HepG2 (cell line): ENCODE measurements around the gene NRL. TPM values are rescaled to one million over a fixed set of nuclear protein-coding genes. Genes with fewer than 3 reads are reported as not detected.

Experiments used
- CBX5 ChIP-seq: sonication (generic); formaldehyde crosslinking; IDR thresholded peaks from 2 replicates; pipeline ENCODE4 v1.4.0; 2020; ENCODE audit warnings: missing genetic modification reagents, borderline replicate concordance
- CCAR2 ChIP-seq: fragments of 200-400 bp; formaldehyde crosslinking; optimal IDR thresholded peaks from 2 replicates; pipeline ENCODE3; 2018; ENCODE audit warnings: low read depth, mild to moderate bottlenecking, low read length, moderate library complexity
- CHCHD3 ChIP-seq: sonication (generic); formaldehyde crosslinking; IDR thresholded peaks from 2 replicates; pipeline ENCODE4 v1.8.0; 2022; ENCODE audit warnings: mild to moderate bottlenecking, missing genetic modification reagents, moderate library complexity
- CREM ChIP-seq, 2 experiments: sonication (generic) in 1 of 2; formaldehyde crosslinking in 1 of 2; IDR thresholded peaks; 2 replicates each; pipeline versions ENCODE4 v1.4.0 to v1.6.1; 2016 to 2020; ENCODE audit warnings: antibody characterized with exemption in 1 of 2, mild to moderate bottlenecking in 1 of 2, missing genetic modification reagents in 1 of 2
- JUND ChIP-seq: sonication (generic); formaldehyde crosslinking; IDR thresholded peaks from 2 replicates; pipeline ENCODE4 v1.8.0; 2022; ENCODE audit warnings: mild to moderate bottlenecking, missing genetic modification reagents
- KLF11 ChIP-seq: IDR thresholded peaks from 2 replicates; pipeline ENCODE4 v1.6.1; 2016; ENCODE audit warnings: missing compliant biosample characterization
- NFE2L2 ChIP-seq: fragments of 150-350 bp; IDR thresholded peaks from 2 replicates; pipeline ENCODE4 v1.6.1; 2014; ENCODE audit warnings: low read length
- NPAS2 ChIP-seq: sonication (generic); formaldehyde crosslinking; IDR thresholded peaks from 2 replicates; pipeline ENCODE4 v1.8.0; 2022; ENCODE audit warnings: mild to moderate bottlenecking, missing genetic modification reagents, borderline replicate concordance
- PAX8 ChIP-seq: sonication (generic); formaldehyde crosslinking; IDR thresholded peaks from 2 replicates; pipeline ENCODE4 v1.8.0; 2022; ENCODE audit warnings: mild to moderate bottlenecking, missing genetic modification reagents, borderline replicate concordance
- POLR2AphosphoS2 ChIP-seq: IDR thresholded peaks from 2 replicates; pipeline ENCODE4 v1.6.1; 2011; ENCODE audit warnings: low read depth, low read length, improper control_type of control experiment
- STAT5B ChIP-seq: sonication (generic); formaldehyde crosslinking; IDR thresholded peaks from 2 replicates; pipeline ENCODE4 v1.4.0; 2020; ENCODE audit warnings: missing genetic modification reagents
- ZC3H13 ChIP-seq: sonication (generic); formaldehyde crosslinking; IDR thresholded peaks from 2 replicates; pipeline ENCODE4 v1.8.1; 2023; ENCODE audit warnings: mild to moderate bottlenecking, missing genetic modification reagents, moderate library complexity
- ZFP36L2 ChIP-seq: sonication (generic); formaldehyde crosslinking; IDR thresholded peaks from 2 replicates; pipeline ENCODE4 v1.4.0; 2020; ENCODE audit warnings: missing genetic modification reagents
- ZKSCAN5 ChIP-seq: sonication (generic); formaldehyde crosslinking; IDR thresholded peaks from 2 replicates; pipeline ENCODE4 v1.5.1; 2020; ENCODE audit warnings: mild to moderate bottlenecking, missing genetic modification reagents
- ZNF629 ChIP-seq: sonication (generic); formaldehyde crosslinking; conservative IDR thresholded peaks from 2 replicates; pipeline ENCODE4 v1.5.0; 2020; ENCODE audit warnings: missing genetic modification reagents
- ZNF652 ChIP-seq: IDR thresholded peaks from 2 replicates; pipeline ENCODE4 v1.6.1; 2016; ENCODE audit warnings: low read depth, borderline replicate concordance
- ZNF788 ChIP-seq: sonication (generic); formaldehyde crosslinking; IDR thresholded peaks from 2 replicates; pipeline ENCODE4 v1.5.0; 2020; ENCODE audit warnings: mild to moderate bottlenecking, missing genetic modification reagents, borderline replicate concordance
- ZNF883 ChIP-seq: sonication (generic); formaldehyde crosslinking; IDR thresholded peaks from 2 replicates; pipeline ENCODE4 v1.5.1; 2020; ENCODE audit warnings: mild to moderate bottlenecking, missing genetic modification reagents; ENCODE audit errors: not compliant biosample characterization
- polyA plus RNA-seq, 8 experiments: library from polyadenylated mRNA; depleted of rRNA in 3 of 8; stranded (reverse) in 7 of 8; unstranded in 1 of 8; fragments of >200 nt; fragmentation: Illumina TruSeq in 4 of 8; extraction: Trizol in 4 of 8; gene quantifications; 2 replicates each; pipeline versions ENCODE4 v1.2.1 to v1.2.3, GENCODE V29; 2011 to 2016; ENCODE audit warnings: low read depth in 4 of 8, missing spikeins in 1 of 8, mixed read lengths in 1 of 8; ENCODE audit not compliant: insufficient read depth in 1 of 8
- total RNA-seq, 5 experiments: library from RNA; depleted of rRNA; stranded (reverse); fragments of >200 nt; fragmentation: Illumina TruSeq; extraction: Trizol; gene quantifications; 2 replicates each; pipeline ENCODE4 v1.2.3, GENCODE V29; 2016; ENCODE audit warnings: low read depth in 1 of 5
- TF ChIP-seq, protein P1 (sequence below): sonication (generic); formaldehyde crosslinking; IDR thresholded peaks from 2 replicates; pipeline ENCODE4 v1.5.1; 2020; ENCODE audit warnings: missing genetic modification reagents, mild to moderate bottlenecking, borderline replicate concordance
- TF ChIP-seq, protein P2 (sequence below): sonication (generic); formaldehyde crosslinking; IDR thresholded peaks from 2 replicates; pipeline ENCODE4 v1.4.0; 2020; ENCODE audit warnings: missing genetic modification reagents, borderline replicate concordance
- TF ChIP-seq, protein P3 (sequence below): sonication (generic); formaldehyde crosslinking; IDR thresholded peaks from 2 replicates; pipeline ENCODE4 v1.4.0; 2020; ENCODE audit warnings: mild to moderate bottlenecking, missing genetic modification reagents, borderline replicate concordance
- TF ChIP-seq, protein P4 (sequence below): sonication (generic); formaldehyde crosslinking; IDR thresholded peaks from 2 replicates; pipeline ENCODE4 v1.5.0; 2020; ENCODE audit warnings: mild to moderate bottlenecking, missing genetic modification reagents

The NRL gene
- total and polyA plus RNA-seq, 2 of the 13 experiments (the other 11 are each of a cell fraction or from before 2014, with no cell fraction given) = 2.5 to 4.7 TPM

DNA sequence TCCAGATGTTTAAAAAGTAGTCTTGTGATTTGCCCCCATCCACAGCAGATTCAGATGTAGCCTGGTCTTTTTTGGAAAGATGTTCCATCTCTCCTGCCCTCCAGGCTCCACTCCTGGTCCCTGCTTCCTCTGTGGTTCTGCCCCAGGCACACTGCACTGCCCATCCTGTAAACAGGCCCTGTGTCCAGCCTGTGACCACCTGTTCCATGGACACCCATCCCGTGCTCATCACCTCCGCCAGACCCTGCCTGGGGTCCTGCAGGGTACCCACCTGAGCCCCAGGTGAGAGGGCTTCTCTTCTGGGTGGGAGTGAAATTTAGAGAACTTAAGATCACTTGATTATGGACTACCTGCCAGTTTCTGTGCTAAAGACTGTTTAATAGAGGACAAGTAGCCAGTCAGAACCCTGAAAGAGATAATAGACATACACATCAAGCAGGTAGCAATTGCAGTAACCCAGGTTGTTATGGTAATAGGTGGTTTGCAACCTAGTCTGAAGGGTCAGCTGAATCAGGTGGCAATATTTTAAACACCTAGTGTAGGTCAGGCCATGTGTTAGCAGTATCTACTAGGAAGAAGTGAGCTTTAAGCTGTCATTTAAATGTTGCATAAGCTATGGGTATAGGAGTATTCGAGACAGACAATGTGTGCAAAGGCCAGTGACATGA is 34.7 kb upstream of the NRL start (continued):
- no peak for TF ChIP-seq ZNF652 (CRISPR knock-in tag)
- no peak for TF ChIP-seq STAT5B (CRISPR knock-in tag)
- no peak for TF ChIP-seq CCAR2
- TF ChIP-seq KLF11 (CRISPR knock-in tag) = no peak
- TF ChIP-seq, protein P1, sequence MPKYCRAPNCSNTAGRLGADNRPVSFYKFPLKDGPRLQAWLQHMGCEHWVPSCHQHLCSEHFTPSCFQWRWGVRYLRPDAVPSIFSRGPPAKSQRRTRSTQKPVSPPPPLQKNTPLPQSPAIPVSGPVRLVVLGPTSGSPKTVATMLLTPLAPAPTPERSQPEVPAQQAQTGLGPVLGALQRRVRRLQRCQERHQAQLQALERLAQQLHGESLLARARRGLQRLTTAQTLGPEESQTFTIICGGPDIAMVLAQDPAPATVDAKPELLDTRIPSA (CRISPR knock-in tag) = no peak
- TF ChIP-seq CBX5 (CRISPR knock-in tag) = no peak
- no peak for TF ChIP-seq ZNF788
- TF ChIP-seq CREM (IDR thresholded peaks at IDR 0.05) = no peak
- TF ChIP-seq CREM (CRISPR knock-in tag; IDR thresholded peaks at IDR 0.05) = no peak
- TF ChIP-seq ZKSCAN5 (CRISPR knock-in tag) = no peak
- no peak for TF ChIP-seq ZNF883
- TF ChIP-seq JUND (CRISPR knock-in tag) = peak; percentile 36; the same call in 1 of the 2 replicates
- no peak for TF ChIP-seq ZNF629 (CRISPR knock-in tag)
- TF ChIP-seq ZFP36L2 (CRISPR knock-in tag) = no peak
- no peak for TF ChIP-seq POLR2AphosphoS2
- no peak for TF ChIP-seq NFE2L2
- TF ChIP-seq CHCHD3 (CRISPR knock-in tag) = no peak
- TF ChIP-seq NPAS2 = no peak
- TF ChIP-seq ZC3H13 (CRISPR knock-in tag) = no peak
- TF ChIP-seq, protein P2, sequence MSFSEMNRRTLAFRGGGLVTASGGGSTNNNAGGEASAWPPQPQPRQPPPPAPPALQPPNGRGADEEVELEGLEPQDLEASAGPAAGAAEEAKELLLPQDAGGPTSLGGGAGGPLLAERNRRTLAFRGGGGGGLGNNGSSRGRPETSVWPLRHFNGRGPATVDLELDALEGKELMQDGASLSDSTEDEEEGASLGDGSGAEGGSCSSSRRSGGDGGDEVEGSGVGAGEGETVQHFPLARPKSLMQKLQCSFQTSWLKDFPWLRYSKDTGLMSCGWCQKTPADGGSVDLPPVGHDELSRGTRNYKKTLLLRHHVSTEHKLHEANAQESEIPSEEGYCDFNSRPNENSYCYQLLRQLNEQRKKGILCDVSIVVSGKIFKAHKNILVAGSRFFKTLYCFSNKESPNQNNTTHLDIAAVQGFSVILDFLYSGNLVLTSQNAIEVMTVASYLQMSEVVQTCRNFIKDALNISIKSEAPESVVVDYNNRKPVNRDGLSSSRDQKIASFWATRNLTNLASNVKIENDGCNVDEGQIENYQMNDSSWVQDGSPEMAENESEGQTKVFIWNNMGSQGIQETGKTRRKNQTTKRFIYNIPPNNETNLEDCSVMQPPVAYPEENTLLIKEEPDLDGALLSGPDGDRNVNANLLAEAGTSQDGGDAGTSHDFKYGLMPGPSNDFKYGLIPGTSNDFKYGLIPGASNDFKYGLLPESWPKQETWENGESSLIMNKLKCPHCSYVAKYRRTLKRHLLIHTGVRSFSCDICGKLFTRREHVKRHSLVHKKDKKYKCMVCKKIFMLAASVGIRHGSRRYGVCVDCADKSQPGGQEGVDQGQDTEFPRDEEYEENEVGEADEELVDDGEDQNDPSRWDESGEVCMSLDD (CRISPR knock-in tag) = no peak
- TF ChIP-seq, protein P3, sequence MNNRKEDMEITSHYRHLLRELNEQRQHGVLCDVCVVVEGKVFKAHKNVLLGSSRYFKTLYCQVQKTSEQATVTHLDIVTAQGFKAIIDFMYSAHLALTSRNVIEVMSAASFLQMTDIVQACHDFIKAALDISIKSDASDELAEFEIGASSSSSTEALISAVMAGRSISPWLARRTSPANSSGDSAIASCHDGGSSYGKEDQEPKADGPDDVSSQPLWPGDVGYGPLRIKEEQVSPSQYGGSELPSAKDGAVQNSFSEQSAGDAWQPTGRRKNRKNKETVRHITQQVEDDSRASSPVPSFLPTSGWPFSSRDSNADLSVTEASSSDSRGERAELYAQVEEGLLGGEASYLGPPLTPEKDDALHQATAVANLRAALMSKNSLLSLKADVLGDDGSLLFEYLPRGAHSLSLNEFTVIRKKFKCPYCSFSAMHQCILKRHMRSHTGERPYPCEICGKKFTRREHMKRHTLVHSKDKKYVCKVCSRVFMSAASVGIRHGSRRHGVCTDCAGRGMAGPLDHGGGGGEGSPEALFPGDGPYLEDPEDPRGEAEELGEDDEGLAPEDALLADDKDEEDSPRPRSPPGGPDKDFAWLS (CRISPR knock-in tag) = 0 out of 2 replicates have a peak, but pooled peaks have one; percentile 28
- TF ChIP-seq, protein P4, sequence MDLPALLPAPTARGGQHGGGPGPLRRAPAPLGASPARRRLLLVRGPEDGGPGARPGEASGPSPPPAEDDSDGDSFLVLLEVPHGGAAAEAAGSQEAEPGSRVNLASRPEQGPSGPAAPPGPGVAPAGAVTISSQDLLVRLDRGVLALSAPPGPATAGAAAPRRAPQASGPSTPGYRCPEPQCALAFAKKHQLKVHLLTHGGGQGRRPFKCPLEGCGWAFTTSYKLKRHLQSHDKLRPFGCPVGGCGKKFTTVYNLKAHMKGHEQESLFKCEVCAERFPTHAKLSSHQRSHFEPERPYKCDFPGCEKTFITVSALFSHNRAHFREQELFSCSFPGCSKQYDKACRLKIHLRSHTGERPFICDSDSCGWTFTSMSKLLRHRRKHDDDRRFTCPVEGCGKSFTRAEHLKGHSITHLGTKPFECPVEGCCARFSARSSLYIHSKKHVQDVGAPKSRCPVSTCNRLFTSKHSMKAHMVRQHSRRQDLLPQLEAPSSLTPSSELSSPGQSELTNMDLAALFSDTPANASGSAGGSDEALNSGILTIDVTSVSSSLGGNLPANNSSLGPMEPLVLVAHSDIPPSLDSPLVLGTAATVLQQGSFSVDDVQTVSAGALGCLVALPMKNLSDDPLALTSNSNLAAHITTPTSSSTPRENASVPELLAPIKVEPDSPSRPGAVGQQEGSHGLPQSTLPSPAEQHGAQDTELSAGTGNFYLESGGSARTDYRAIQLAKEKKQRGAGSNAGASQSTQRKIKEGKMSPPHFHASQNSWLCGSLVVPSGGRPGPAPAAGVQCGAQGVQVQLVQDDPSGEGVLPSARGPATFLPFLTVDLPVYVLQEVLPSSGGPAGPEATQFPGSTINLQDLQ (CRISPR knock-in tag) = no peak
- no peak for TF ChIP-seq PAX8 (CRISPR knock-in tag)
